Fibroblast of mammary gland (primary cell): ENCODE data around the gene RASD1.

ENCODE experiments used
- DNase-seq: peaks from one replicate; pipeline ENCODE4 v3.0.0-alpha.2; 2010; ENCODE audit warnings: low read depth
- H3K4me3 ChIP-seq: 2 replicates; pipeline ENCODE4 v1.5.1; 2011; ENCODE audit warnings: low read depth, mild to moderate bottlenecking, low read length, moderate library complexity; ENCODE audit not compliant: control insufficient read depth
- TF ChIP-seq, protein P1 (sequence below): conservative IDR thresholded peaks from 2 replicates; pipeline ENCODE4 v1.5.1; 2011; ENCODE audit warnings: low read depth, low read length, inconsistent platforms; ENCODE audit not compliant: control insufficient read depth, insufficient read depth

Gene RASD1

GRCh38 chr17:17446666-17447155 is 49.5 kb downstream of the RASD1 start:
- no peak for DNase-seq
- H3K4me3 ChIP-seq, result no peak overlapping the region
- TF ChIP-seq, protein P1, sequence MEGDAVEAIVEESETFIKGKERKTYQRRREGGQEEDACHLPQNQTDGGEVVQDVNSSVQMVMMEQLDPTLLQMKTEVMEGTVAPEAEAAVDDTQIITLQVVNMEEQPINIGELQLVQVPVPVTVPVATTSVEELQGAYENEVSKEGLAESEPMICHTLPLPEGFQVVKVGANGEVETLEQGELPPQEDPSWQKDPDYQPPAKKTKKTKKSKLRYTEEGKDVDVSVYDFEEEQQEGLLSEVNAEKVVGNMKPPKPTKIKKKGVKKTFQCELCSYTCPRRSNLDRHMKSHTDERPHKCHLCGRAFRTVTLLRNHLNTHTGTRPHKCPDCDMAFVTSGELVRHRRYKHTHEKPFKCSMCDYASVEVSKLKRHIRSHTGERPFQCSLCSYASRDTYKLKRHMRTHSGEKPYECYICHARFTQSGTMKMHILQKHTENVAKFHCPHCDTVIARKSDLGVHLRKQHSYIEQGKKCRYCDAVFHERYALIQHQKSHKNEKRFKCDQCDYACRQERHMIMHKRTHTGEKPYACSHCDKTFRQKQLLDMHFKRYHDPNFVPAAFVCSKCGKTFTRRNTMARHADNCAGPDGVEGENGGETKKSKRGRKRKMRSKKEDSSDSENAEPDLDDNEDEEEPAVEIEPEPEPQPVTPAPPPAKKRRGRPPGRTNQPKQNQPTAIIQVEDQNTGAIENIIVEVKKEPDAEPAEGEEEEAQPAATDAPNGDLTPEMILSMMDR, result no peak

GRCh38 chr17:17445925-17446665 is 50.1 kb downstream of the RASD1 start:
- TF ChIP-seq, protein P1, result no peak
- DNase-seq, result peak; percentile 89
- no peak overlapping the region for H3K4me3 ChIP-seq

GRCh38 chr17:17445296-17445924 is 50.8 kb downstream of the RASD1 start:
- no peak for DNase-seq
- no peak overlapping the region for H3K4me3 ChIP-seq
- TF ChIP-seq, protein P1, result no peak
